Hepatocyte (in vitro differentiated cells): Measurements from ENCODE around the gene HOXB4. TPM values are rescaled to one million over a fixed set of nuclear protein-coding genes. Genes with fewer than 3 reads are reported as not detected.

Source experiments
- DNase-seq: peaks from one replicate; pipeline ENCODE4 v3.0.0-alpha.2; 2016; ENCODE audit warnings: low spot score
- H2AFZ ChIP-seq: fragments of 200-600 bp; sonication (generic); 2 replicates; pipeline ENCODE4 v1.6.0; 2016; ENCODE audit warnings: antibody characterized with exemption, mild to moderate bottlenecking
- H3K27ac ChIP-seq: fragments of 200-600 bp; sonication (generic); 2 replicates; pipeline ENCODE4 v1.5.1; 2016; ENCODE audit warnings: mild to moderate bottlenecking
- H3K27me3 ChIP-seq: fragments of 200-600 bp; sonication (generic); 2 replicates; pipeline ENCODE4 v1.6.1; 2016
- H3K36me3 ChIP-seq: fragments of 200-600 bp; sonication (generic); replicated peaks from 2 replicates; pipeline ENCODE4 v1.5.1; 2016; ENCODE audit warnings: low read depth; ENCODE audit not compliant: insufficient read depth
- H3K4me1 ChIP-seq: fragments of 200-600 bp; sonication (generic); 2 replicates; pipeline ENCODE4 v1.5.1; 2016; ENCODE audit warnings: mild to moderate bottlenecking, moderate library complexity; ENCODE audit not compliant: insufficient read depth
- H3K4me2 ChIP-seq: fragments of 200-600 bp; sonication (generic); 2 replicates; pipeline ENCODE4 v1.6.0; 2016
- H3K4me3 ChIP-seq: fragments of 200-600 bp; sonication (generic); 2 replicates; pipeline ENCODE4 v1.5.1; 2016; ENCODE audit warnings: mild to moderate bottlenecking
- H3K79me2 ChIP-seq: fragments of 200-600 bp; sonication (generic); 2 replicates; pipeline ENCODE4 v1.6.0; 2017; ENCODE audit warnings: mild to moderate bottlenecking
- H3K9me2 ChIP-seq: fragments of 200-600 bp; sonication (generic); replicated peaks from 2 replicates; pipeline ENCODE4 v1.6.0; 2017; ENCODE audit warnings: mild to moderate bottlenecking; ENCODE audit not compliant: insufficient read depth
- H3K9me3 ChIP-seq: fragments of 200-600 bp; sonication (generic); 2 replicates; pipeline ENCODE4 v1.5.1; 2016; ENCODE audit warnings: low read depth, mild to moderate bottlenecking
- H4K20me1 ChIP-seq: fragments of 200-600 bp; sonication (generic); 2 replicates; pipeline ENCODE4 v1.6.0; 2016; ENCODE audit warnings: mild to moderate bottlenecking; ENCODE audit not compliant: insufficient read depth, poor library complexity, severe bottlenecking
- CTCF ChIP-seq: fragments of 200-600 bp; sonication (generic); IDR thresholded peaks from 2 replicates; pipeline ENCODE4 v1.5.1; 2016; ENCODE audit warnings: antibody characterized with exemption, mild to moderate bottlenecking; ENCODE audit not compliant: poor library complexity
- EZH2 ChIP-seq: fragments of 200-600 bp; sonication (generic); IDR thresholded peaks from 2 replicates; pipeline ENCODE4 v1.6.1; 2016; ENCODE audit warnings: antibody characterized with exemption, mild to moderate bottlenecking, borderline replicate concordance
- EZH2phosphoT487 ChIP-seq: fragments of 200-600 bp; sonication (generic); IDR thresholded peaks from one replicate; pipeline ENCODE4 v1.6.1; 2018; ENCODE audit warnings: antibody characterized with exemption, mild to moderate bottlenecking, low read depth, moderate library complexity; ENCODE audit not compliant: unreplicated experiment, severe bottlenecking
- WGBS: methylation state at CpG from one replicate; pipeline ENCODE4 v1.1.6; 2016; ENCODE audit warnings: low lambda C conversion rate; ENCODE audit errors: missing lambda C conversion rate; 5-methylcytosine and 5-hydroxymethylcytosine counted together
- polyA plus RNA-seq: library from polyadenylated mRNA; unstranded; fragments of >200 nt; fragmentation: Nextera tagmentation; extraction: Ambion mirVana; gene quantifications from 2 replicates; pipeline ENCODE4 v1.2.1, GENCODE V29; 2016
- total RNA-seq: library from RNA; depleted of rRNA; stranded (reverse); fragments of >200 nt; gene quantifications from 2 replicates; pipeline ENCODE4 v1.2.3, GENCODE V29; 2014

HOXB4 gene
- total and polyA plus RNA-seq, 2 experiments from 2014 or later, result 1.8 to 2.2 TPM

- Histone ChIP-seq H3K79me2 (no peaks in the 10 kb centered on the region), H3K4me3 (peak overlapping the region; percentile 2), H4K20me1 (no peaks in the 10 kb centered on the region), H3K9me3 (no peaks in the 10 kb centered on the region), H3K4me2 (peak overlapping the region; percentile 71), H3K9me2 (no peaks in the 10 kb centered on the region), H2AFZ (no peak overlapping the region), H3K27me3 (peaks cover 99% of the 10 kb centered on the region), H3K4me1 (peaks cover 10% of the 10 kb centered on the region), H3K36me3 (no peaks in the 10 kb centered on the region), H3K27ac (no peak overlapping the region)
- TF ChIP-seq EZH2 (peak; percentile 33), CTCF (no peak), EZH2phosphoT487 (no peak)
- WGBS, result 10% methylated on average over 35 of the region's 35 CpGs
- peak; percentile 30 for DNase-seq
Measured at GRCh38 chr17:48601539-48602425, 23.6 kb upstream of the HOXB4 start.

GRCh38 chr17:48601207-48601538 is 23.0 kb upstream of the HOXB4 start:
- H3K79me2 ChIP-seq, result no peaks in the 10 kb centered on the region
- no peaks in the 10 kb centered on the region for H3K9me2 ChIP-seq
- H4K20me1 ChIP-seq, result no peaks in the 10 kb centered on the region
- no peak for TF ChIP-seq CTCF
- TF ChIP-seq EZH2, result no peak
- no peak overlapping the region for H2AFZ ChIP-seq
- DNase-seq, result no peak
- peak overlapping the region; percentile 30 for H3K27ac ChIP-seq
- peak overlapping the region; percentile 71 for H3K4me2 ChIP-seq
- peaks cover 10% of the 10 kb centered on the region for H3K4me1 ChIP-seq
- no peaks in the 10 kb centered on the region for H3K36me3 ChIP-seq
- H3K4me3 ChIP-seq, result no peak overlapping the region
- H3K27me3 ChIP-seq, result peaks cover 99% of the 10 kb centered on the region
- 22% methylated on average over 4 of the region's 4 CpGs for WGBS
- H3K9me3 ChIP-seq, result no peaks in the 10 kb centered on the region

GRCh38 chr17:48600244-48601098 is 22.3 kb upstream of the HOXB4 start:
- Histone ChIP-seq H3K36me3 (no peaks in the 10 kb centered on the region), H3K27me3 (peaks cover 98% of the 10 kb centered on the region), H3K79me2 (no peaks in the 10 kb centered on the region), H2AFZ (no peak overlapping the region), H3K4me3 (no peak overlapping the region), H4K20me1 (no peaks in the 10 kb centered on the region), H3K4me1 (peaks cover 10% of the 10 kb centered on the region), H3K9me3 (no peaks in the 10 kb centered on the region), H3K27ac (peak overlapping the region; percentile 30), H3K9me2 (no peaks in the 10 kb centered on the region), H3K4me2 (peak overlapping the region; percentile 71)
- TF ChIP-seq CTCF, result no peak
- TF ChIP-seq EZH2, result peak; percentile 7
- TF ChIP-seq EZH2phosphoT487, result no peak
- WGBS, result 11% methylated on average over 17 of the region's 17 CpGs
- DNase-seq, result peak; percentile 37
